Erythroblast (primary cell): ENCODE results near the gene EVX2.

Experiments
- GATA1 ChIP-seq: IDR thresholded peaks from 2 replicates; pipeline ENCODE4 v1.6.1; 2011; ENCODE audit warnings: low read depth, mild to moderate bottlenecking, control low read depth, low read length, moderate library complexity
- POLR2A ChIP-seq: IDR thresholded peaks from 2 replicates; pipeline ENCODE4 v1.6.1; 2011; ENCODE audit warnings: mild to moderate bottlenecking, low read length

- TF ChIP-seq POLR2A: no peak
- TF ChIP-seq GATA1: no peak
Observed at GRCh38 chr2:176056406-176056805, 27.4 kb downstream of the EVX2 start.
